Ecto neural progenitor cell (in vitro differentiated cells): ENCODE results near the gene CAP1.
"Not testable (repeated sequence)": the region's sequence is repeated elsewhere in the genome, so short reads cannot be mapped to it uniquely, and the experiment has no call there.

Experiments used
- DNase-seq: peaks from one replicate; pipeline ENCODE4 v3.0.0-alpha.2; 2018; ENCODE audit warnings: low spot score

The CAP1 gene

DNA sequence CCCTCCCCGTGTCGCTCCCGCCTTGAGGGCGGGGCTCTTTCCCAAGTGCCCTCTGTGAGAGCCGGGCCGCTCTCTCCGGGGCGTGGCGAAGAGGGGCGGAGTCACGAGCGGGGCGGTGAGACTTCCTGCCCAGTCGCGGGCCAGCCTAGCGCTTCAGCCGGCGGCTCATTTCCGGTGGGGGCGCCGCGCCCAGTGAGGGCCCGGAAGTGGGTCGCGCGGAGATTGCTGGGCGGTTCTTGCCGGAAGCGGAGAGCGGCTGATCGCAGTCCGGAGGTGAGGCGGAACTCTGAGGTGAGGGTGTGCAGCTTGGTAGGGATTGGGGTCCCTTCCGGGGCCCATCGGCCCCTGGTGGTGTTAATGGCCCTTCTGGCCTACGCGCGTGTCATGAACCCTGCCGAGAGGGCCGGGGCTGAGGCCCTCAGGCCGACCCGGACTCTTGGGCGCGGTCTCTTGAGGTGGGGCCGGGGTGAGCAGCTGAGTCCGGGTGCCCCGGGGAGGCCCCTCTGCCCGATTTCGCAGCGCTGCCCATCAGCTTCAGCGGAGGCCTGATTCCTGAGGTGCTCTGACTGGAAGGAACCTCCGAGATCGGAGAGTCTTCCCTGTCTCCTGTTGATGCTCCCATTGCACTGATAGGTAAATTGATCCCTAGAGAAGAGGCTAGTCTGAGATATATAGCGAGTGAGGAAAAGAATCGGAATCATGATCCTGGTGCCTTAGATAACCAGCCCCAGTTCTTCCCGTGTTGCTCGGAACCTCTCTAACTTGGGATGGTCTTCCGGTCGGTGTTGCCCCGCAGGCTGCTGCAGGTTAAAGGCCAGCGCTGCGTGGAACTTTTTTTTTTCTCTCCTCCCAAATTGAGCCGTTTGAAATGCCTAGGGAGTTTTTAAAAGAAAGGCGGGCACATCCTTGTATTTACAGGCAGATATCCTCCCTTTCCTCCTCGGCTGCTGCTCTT is at the start of gene CAP1:
CAP1 (plus strand) TSS at position 219 of the 955 bp plus-strand sequence. CDS start 18,618 bp downstream, outside the sequence.
- DNase-seq, result peak; percentile 99

- DNase-seq, result no peak
Measured at GRCh38 chr1:39992234-39992633, 48.3 kb upstream of the CAP1 start.

DNA sequence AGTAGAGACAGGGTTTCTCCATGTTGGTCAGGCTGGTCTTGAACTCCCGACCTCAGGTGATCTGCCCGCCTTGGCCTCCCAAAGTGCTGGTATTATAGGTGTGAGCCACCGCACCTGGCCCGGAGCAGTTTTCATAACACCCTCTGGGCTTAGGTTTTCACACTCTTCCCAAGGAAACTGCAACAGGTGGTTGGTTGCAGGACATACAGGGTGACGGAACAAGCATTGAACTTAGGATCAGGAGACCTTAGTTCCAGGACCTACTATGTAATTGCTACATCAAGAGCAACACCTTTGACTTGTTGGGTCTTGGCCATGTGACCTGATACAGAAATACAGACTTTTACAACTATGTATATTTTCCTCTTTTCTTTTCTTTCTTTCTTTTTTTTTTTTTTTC is 47.6 kb upstream of the CAP1 start:
- DNase-seq, result no peak

- no peak for DNase-seq
Measured at GRCh38 chr1:39995973-39996393, 44.5 kb upstream of the CAP1 start.

- no peak for DNase-seq
Measured at GRCh38 chr1:39996396-39997004, 44.0 kb upstream of the CAP1 start.

GRCh38 chr1:40001456-40001855 is 39.1 kb upstream of the CAP1 start:
- no peak for DNase-seq

DNA sequence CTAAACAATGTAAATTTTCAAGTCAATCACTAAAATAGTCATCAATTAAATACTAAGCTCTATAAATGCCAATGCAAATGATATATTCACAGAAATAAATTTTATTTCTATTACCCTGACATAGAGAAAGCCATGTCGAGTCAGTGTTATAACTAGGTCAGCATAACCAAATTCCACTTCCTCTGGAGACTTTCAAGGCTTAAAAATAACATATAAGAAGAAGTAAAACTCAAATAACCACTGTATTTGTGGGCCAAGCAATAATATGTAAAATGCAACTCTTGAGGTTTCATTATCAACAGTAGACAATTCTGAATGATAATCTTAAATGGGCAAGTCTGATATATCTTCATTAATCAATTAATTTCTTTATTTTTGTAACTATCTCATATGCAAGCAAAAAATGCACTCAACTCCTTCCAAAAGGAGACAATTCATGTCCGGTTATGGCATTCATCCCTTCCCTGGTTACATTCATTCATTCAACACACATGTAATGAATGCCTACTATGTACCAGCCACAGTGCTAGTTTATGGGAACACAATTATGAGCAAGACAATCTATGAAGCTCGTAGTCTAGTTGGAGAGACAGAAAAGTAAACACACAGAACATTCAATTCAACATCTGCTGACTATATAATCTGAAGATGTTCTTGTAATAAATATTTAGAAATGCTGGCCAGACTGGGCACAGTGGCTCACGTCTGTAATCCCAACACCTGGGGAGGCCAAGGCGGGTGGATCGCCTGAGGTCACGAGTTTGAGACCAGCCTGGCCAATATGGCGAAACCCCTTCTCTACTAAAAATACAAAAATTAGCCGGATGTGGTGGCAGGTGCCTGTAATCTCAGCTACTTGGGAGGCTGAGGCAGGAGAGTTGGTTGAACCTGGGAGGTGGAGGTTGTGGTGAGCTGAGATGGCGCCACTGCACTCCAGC is 37.1 kb upstream of the CAP1 start:
- no peak for DNase-seq

- no peak for DNase-seq
Measured at GRCh38 chr1:40004857-40005256, 35.7 kb upstream of the CAP1 start.

DNA sequence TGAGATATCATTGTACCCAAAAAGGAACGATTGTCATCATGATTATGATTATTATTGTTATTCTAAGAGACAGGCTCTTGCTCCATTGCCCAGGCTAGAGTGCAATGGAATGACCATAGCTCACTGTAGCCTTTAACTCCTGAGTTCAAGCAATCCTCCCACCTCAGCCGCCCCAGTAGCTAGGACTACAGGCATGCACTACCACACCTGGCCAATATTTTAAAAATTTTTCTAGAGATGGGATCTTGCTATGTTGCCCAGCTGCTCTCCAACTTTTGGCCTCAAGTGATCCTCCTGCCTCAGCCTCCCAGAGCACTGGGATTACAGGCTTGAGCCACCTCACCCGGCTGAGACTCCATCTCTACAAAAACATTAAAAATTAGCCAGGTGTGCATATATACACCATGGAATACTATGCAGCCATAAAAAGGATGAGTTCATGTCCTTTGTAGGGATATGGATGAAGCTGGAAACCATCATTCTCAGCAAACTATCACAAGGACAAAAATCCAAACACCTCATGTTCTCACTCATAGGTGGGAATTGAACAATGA is 33.0 kb upstream of the CAP1 start:
- not testable (repeated sequence) for DNase-seq

DNA sequence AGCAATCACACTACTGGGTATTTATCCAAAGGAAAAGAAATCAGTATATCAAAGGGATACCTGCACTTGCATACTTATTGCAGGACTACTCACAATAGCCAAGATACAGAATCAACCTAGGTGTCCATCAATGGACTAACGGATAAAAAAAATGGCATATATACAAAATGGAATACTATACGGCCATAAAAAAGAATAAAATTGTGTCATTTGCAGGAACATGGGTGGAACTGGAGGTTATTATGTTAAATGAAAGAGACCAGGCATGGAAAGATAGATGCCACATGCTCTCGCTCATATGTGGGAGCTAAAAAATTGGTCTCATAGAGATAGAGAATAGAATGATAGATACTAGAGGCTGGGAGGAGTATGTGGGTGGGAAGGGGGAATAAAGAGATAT is 29.3 kb upstream of the CAP1 start:
- no peak for DNase-seq

GRCh38 chr1:40014253-40014706 is 26.2 kb upstream of the CAP1 start:
- no peak for DNase-seq

DNA sequence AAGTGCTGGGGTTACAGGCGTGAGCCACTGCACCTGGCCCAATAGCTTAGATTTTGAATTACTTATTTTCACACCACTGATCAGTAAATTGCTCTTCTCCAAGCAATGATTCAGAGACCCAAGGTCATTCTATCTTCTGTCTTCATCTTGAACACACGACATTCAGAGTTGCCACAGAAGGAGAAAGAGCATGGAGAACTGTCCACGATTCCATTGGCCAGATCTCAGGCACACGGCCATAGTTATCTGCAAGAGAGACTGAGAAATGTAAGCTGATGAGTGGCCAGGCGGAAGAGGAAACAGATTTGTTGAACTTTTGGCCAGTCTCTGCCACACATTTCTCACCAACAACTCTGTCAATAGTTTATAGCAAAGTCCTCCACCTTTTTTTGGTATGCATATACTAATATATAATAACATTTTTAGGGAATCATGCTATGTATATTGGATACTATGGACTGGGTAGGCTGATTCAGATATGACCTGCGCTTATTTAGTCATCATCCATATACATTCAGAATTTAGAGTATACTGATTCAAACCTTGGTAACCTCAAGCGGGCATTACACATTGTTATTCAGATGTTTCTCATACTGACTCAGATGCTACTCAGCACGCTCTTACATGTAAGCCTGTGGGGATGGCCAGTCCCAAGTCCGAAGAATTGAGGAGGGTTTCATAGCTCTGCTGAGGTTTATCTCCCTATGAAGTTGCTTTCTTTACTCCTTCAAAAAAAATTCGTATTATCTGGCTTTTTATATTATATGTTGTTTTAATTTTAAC is 25.5 kb upstream of the CAP1 start:
- DNase-seq, result no peak

- DNase-seq, result no peak
Measured at GRCh38 chr1:40017951-40018575, 22.5 kb upstream of the CAP1 start.

DNA sequence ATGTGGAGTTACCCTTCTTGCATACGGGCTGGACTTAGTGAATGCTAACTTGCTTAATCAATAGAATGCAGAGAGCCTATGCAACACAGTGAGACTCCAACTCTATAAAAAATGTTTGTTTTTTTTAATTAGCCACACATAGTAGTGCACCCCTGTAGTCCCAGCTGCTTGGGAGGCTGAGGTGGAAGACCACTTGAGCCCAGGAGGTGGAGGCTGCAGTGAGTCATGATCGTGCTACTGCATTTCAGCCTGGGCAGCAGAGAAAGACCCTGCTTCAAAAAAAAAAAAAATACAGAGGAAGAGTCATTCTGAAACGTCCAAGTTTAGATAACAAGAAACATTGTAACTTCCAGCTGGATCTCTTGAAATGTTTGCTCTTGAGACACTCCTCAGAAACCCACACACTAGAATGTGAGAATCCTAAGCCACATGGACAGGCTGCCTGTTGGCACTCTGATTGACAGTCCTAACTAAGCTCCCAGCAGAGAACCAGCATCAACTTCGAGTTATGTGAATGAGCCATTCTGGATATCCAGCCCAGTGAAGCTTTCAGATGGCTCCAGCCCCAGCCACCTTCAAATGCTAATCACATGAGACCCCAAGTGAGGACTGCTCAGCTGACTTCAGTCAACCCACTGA is 20.0 kb upstream of the CAP1 start:
- no peak for DNase-seq

DNA sequence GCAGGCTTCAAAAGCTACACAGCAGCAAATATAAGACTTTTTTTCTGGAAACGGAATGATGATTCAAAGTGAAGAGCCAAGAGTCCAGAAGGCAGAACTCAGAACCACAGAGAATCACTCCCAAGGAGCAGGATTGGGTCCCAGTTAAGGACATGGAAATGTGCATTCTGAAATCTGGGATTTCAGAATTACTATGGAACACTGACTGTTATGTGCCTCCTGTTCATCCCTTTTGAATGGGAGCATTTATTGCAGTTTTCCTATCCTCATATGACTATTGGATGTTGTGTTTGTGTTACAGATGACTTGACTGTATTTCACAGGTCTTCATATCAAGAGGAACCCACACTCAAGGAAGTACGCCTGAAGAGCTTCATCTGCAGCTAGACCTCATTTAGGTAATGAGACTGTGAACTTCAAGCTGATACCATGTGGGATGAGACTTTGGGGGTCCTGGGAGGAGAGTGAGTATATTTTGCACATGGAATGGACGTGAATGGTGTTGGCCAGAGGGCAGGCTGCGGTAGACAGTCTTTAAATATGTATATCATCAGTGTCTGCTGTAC is 17.1 kb upstream of the CAP1 start:
- no peak for DNase-seq

DNA sequence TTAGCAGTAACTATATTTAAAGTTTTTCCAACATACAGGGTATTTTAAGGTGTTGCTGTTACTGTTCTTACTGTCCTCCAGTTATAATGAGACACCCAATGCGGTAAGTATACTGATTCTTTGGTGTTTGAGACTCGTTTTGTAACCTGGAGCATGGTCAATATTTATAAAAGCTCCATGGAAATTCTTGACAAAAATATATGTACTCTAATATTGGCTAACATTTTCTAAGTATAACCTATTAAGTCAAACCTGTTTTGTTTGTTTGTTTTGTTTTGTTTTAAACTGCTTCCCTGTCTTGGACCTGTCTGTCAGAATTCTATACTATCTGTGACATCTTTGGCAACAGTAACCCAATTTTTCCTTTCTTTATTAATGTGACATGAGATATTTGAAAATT is 15.9 kb upstream of the CAP1 start:
- no peak for DNase-seq

GRCh38 chr1:40027647-40028046 is 12.9 kb upstream of the CAP1 start:
- no peak for DNase-seq

- no peak for DNase-seq
Measured at GRCh38 chr1:40029608-40030007, 10.9 kb upstream of the CAP1 start.

GRCh38 chr1:40030528-40031135 is 9.9 kb upstream of the CAP1 start:
- DNase-seq, result no peak
